Natural killer cell treated with Interleukin-12 subunit alpha and Interleukin-12 subunit beta and Interleukin-15 and Interleukin-18, amount 100 ng/mL, for 72 hours (primary cell): ENCODE measurements around the gene CHRNA1. TPM values are rescaled to one million over a fixed set of nuclear protein-coding genes. Genes with fewer than 3 reads are reported as not detected.

ENCODE experiments used
- ATAC-seq, 2 donors: fragments of 150-1000 bp; cut with Tn5 transposase in 1 of 2; sonication (Bioruptor Pico), chemical (Tn5 transposase) in 1 of 2; 2 replicates each; pipeline ENCODE4 v1.10.0; 2021
- DNase-seq: peaks from one replicate; pipeline ENCODE4 v3.0.0; 2022; ENCODE audit warnings: low spot score
- H3K27ac Mint-ChIP-seq, 2 donors: 1 replicate in 1 of 2; 2 replicates in 1 of 2; pipeline ENCODE4 v1.8.0; 2022; ENCODE audit warnings: mixed read lengths in 2 of 2, mild to moderate bottlenecking in 1 of 2, moderate library complexity in 1 of 2
- H3K27me3 Mint-ChIP-seq, 2 donors: 1 replicate in 1 of 2; 2 replicates in 1 of 2; pipeline ENCODE4 v1.8.0; 2022; ENCODE audit warnings: mixed read lengths in 2 of 2
- H3K36me3 Mint-ChIP-seq: one replicate; pipeline ENCODE4 v1.8.0; 2022; ENCODE audit warnings: mixed read lengths
- H3K4me1 Mint-ChIP-seq, 2 donors: 1 replicate in 1 of 2; 2 replicates in 1 of 2; pipeline ENCODE4 v1.8.0; 2022; ENCODE audit warnings: low read depth in 2 of 2, mixed read lengths in 2 of 2, mild to moderate bottlenecking in 1 of 2
- H3K4me3 Mint-ChIP-seq: one replicate; pipeline ENCODE4 v1.8.0; 2022; ENCODE audit warnings: mixed read lengths
- H3K9me3 Mint-ChIP-seq: 2 replicates; pipeline ENCODE4 v1.8.0; 2022; ENCODE audit warnings: mixed read lengths
- total RNA-seq, 2 donors: library from RNA; stranded (reverse); gene quantifications; one replicate each; pipeline ENCODE4 v1.2.3, GENCODE V29; 2022

Gene CHRNA1
- total RNA-seq, 2 donors from 2014 or later = not detected

DNA sequence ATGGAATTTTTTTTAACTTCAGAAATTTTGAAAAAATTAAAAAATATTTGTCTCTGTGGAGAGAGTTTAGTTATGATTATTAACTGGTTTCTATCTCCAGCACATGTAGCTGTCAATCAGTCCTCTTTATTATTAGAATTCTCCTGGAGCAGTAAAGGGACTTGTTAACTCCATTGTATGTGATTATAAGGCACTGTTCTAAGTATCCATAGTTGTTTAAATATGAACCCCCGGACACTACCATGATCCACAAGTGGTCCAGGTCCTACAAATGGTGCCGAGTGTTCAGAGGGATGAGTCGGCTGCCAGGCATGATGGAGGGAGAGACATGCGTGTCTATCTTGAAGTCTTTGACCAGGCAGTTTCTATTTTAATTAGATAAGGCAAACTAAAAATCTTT lies 492 bp downstream of the CHRNA1 start:
- H3K9me3 Mint-ChIP-seq = no peaks in the 10 kb centered on the region
- no peak overlapping the region for H3K27ac Mint-ChIP-seq
- H3K4me1 Mint-ChIP-seq = no peaks in the 10 kb centered on the region
- DNase-seq = no peak
- no peaks in the 10 kb centered on the region for H3K36me3 Mint-ChIP-seq
- H3K4me3 Mint-ChIP-seq = no peak overlapping the region
- no peak for ATAC-seq
- peaks cover 8 to 13% of the 10 kb centered on the region in 2 donors for H3K27me3 Mint-ChIP-seq

DNA sequence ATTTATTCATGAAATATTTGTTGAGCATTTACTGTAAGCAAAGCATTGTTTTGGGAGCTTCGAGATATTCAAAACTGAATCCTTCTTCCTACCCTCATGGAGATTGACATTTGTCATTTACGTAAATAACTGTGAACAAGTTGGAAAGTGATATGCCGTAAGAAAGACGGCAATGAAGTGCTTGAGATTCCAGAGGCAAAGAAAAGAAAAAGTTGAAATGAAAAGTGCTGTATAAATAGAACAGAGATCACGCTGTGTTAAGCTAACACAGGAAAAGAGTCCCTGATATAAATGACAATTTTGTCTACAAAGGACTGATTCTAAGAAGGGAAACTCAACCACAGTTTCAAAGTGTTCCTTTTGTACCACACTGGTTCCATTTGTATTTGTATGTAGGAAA lies 1.8 kb downstream of the CHRNA1 start:
- no peaks in the 10 kb centered on the region for H3K36me3 Mint-ChIP-seq
- no peaks in the 10 kb centered on the region for H3K4me1 Mint-ChIP-seq
- ATAC-seq = no peak
- no peak overlapping the region for H3K4me3 Mint-ChIP-seq
- H3K27me3 Mint-ChIP-seq = peaks cover 6 to 8% of the 10 kb centered on the region in 2 donors
- no peak overlapping the region for H3K27ac Mint-ChIP-seq
- DNase-seq = no peak
- H3K9me3 Mint-ChIP-seq = no peaks in the 10 kb centered on the region

DNA sequence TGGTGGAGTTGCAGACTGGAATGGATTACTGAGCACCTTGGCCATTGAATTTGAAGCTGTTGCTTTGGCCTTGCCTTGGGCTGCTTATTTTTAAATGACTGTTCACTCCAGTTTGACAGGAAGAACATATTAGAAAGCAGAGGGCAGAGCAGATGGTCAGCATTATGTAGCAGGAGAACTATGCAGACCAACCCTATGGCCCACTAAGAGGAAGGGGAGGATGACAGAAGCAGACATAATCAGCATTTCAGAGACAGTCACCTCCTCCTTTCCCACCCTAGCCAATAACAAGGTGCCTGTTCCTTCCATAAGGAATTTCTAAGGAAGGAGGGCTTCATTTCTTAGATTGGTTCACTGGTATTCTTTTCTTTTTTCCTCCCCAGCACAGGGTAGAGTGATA lies 2.4 kb downstream of the CHRNA1 start:
- Mint-ChIP-seq H3K9me3 (no peaks in the 10 kb centered on the region), H3K36me3 (no peaks in the 10 kb centered on the region), H3K4me1 (no peaks in the 10 kb centered on the region), H3K4me3 (no peak overlapping the region), H3K27me3 (peaks cover 0 to 5% of the 10 kb centered on the region in 2 donors), H3K27ac (no peak overlapping the region)
- ATAC-seq (no peak), DNase-seq (no peak)

DNA sequence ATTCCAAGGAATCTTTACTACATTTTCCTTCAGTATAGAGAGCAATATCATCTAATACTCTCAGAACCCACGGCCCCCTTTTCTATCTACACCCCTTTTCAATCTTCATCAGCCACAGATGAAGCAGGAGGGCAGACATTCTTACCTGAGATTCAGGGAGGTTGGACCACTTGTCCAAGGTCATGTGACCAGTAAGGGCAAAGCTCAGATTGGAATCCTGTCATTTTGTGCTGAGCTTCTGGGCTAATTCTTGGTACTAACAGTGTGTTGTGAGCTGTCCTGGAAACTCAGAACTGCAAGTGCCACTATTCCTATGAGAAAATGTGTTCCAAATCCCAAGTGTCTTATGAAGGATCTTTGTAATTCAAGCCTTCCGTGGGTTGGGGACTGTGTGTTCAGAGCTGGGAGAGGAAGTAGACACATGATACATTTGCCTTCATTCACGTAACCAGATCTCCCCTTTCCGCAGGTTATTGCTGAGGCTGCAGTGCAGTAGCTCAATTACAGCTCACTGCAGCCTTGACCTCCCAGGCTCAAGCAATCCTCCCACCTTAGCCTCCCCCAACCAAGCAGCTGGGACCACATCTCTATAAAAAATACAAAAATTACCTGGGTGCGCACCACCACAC lies 3.3 kb downstream of the CHRNA1 start:
- H3K36me3 Mint-ChIP-seq = no peaks in the 10 kb centered on the region
- DNase-seq = no peak
- ATAC-seq = no peak
- no peaks in the 10 kb centered on the region for H3K4me1 Mint-ChIP-seq
- no peak overlapping the region for H3K27ac Mint-ChIP-seq
- H3K27me3 Mint-ChIP-seq = peaks cover 0 to 5% of the 10 kb centered on the region in 2 donors
- H3K9me3 Mint-ChIP-seq = no peaks in the 10 kb centered on the region
- H3K4me3 Mint-ChIP-seq = no peak overlapping the region

DNA sequence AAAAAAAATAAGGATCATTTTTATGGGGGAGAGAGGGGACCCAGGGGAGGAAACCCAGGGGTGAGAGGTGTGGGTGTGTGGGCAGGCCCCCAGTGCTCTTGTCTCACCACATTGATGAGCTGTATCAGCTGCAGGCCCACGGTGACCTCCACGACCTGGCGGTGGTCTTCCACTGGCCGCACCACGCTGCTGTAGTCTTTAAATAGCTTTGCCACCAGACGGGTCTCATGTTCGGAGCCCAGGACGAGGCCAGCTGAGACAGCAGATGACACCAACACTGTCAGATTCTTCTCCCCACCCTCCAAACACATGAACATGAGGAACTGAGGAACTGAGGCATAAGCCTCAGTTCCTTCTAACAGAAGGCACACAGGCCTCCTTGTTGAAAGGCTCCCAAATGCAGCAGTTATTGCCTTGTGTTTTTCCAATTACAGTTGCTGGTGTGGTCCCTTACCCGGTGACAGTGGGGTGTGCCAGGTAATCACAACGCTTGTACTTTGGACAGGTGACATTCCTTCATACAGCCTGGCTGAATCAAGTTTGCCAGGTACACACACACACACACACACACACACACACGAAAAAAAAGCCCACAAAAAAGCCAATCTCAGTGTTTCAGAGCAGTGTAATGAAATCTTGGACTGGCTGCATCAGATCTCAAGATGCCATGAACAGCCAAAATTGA lies 4.7 kb downstream of the CHRNA1 start:
- no peaks in the 10 kb centered on the region for H3K9me3 Mint-ChIP-seq
- H3K27me3 Mint-ChIP-seq = peaks cover 0 to 5% of the 10 kb centered on the region in 2 donors
- no peak overlapping the region for H3K4me3 Mint-ChIP-seq
- H3K4me1 Mint-ChIP-seq = no peaks in the 10 kb centered on the region
- H3K36me3 Mint-ChIP-seq = no peaks in the 10 kb centered on the region
- ATAC-seq = no peak
- no peak for DNase-seq
- no peak overlapping the region for H3K27ac Mint-ChIP-seq

DNA sequence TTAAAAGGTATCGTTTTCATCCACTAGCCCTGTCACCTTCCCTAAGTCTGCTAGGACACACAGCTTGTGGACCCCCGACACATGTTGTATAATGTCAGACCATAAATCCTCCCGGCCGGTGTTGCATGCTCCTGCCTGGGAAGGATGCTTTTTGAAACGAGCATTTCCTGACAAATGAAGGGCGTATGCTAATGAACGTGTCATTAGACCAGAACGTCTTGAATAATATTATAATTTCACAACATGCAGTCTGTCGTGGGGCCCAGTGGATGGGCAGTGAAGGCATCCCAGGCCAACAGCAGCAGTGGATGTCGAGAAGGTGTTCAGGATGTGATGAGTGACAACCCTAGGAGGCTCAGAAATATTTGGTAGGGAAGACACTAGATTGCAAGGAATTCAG lies 7.5 kb downstream of the CHRNA1 start:
- peaks cover 0 to 4% of the 10 kb centered on the region in 2 donors for H3K27me3 Mint-ChIP-seq

DNA sequence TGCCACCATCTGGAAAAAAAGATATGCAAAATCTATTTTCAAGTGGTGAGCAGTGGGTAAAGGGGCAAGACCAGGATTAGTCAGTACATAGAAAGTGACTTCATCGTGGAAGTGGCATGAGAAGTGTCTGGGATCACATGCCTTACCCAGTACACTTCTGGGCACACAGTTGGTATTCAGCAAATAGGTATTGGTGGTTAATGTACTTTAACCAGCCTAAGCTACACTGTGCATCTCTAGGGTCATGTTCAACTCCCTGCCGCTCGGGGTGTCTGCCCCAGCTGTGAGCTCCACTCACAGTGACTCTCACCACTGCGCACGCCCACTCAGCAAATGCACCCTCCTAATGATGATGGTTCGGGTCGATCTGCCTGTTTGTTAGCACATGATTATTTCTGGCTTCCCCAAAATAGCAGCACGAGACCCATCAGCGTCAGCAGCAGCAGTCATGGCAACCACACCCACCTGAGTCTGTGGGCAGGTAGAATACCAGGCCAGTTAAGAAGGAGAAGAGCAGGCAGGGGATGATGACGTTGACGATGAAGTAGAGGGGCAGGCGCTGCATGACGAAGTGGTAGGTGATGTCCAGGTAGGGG lies 11.1 kb downstream of the CHRNA1 start:
- ATAC-seq (peak; percentile 53 to 59), DNase-seq (no peak)
- Mint-ChIP-seq H3K4me3 (peak overlapping the region; percentile 82), H3K27ac (peak overlapping the region; percentile 84 to 85), H3K27me3 (no peaks in the 10 kb centered on the region), H3K9me3 (no peaks in the 10 kb centered on the region), H3K4me1 (peaks cover 29 to 40% of the 10 kb centered on the region in 2 donors), H3K36me3 (no peaks in the 10 kb centered on the region)

More for the DNA sequence above, 7.5 kb downstream of the CHRNA1 start:
- Mint-ChIP-seq H3K4me3 (no peak overlapping the region), H3K9me3 (no peaks in the 10 kb centered on the region), H3K36me3 (no peaks in the 10 kb centered on the region), H3K27ac (no peak overlapping the region), H3K4me1 (peaks cover 12 to 13% of the 10 kb centered on the region in 2 donors)
- DNase-seq = no peak
- no peak for ATAC-seq

DNA sequence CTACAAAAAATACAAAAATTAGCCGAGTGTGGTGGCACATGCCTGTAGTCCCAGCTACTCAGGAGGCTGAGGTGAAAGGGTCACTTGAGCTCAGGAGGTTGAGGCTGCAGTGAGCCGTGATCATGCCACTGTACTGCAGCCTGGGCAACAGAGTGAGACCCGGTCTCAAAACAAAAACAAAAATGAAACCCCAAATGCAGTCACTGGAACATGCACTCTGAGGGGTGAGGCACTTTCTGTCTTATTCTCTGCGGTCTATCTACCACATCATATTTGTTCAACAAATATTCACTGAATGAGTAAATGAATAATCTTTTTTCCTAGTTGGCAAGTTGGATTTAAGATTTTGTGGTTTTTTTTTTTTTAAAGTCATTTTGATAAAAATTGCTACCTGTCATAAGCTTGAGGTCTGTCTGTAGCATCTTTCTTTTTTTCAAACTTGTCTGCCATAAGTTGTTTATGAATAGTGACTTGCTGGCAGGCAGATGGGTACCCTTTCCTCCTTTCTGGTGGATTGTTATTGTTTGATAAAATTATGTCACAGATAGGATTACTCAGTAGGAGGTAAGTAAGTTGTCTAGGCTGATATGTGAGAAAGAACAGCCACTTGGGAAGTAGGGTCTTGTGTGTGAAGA lies 11.8 kb downstream of the CHRNA1 start:
- Mint-ChIP-seq H3K4me1 (peaks cover 29 to 40% of the 10 kb centered on the region in 2 donors), H3K36me3 (no peaks in the 10 kb centered on the region), H3K27me3 (no peaks in the 10 kb centered on the region), H3K27ac (peak overlapping the region; percentile 84 to 85), H3K9me3 (no peaks in the 10 kb centered on the region), H3K4me3 (peak overlapping the region; percentile 82)
- DNase-seq (no peak), ATAC-seq (peak; percentile 77 to 88)

DNA sequence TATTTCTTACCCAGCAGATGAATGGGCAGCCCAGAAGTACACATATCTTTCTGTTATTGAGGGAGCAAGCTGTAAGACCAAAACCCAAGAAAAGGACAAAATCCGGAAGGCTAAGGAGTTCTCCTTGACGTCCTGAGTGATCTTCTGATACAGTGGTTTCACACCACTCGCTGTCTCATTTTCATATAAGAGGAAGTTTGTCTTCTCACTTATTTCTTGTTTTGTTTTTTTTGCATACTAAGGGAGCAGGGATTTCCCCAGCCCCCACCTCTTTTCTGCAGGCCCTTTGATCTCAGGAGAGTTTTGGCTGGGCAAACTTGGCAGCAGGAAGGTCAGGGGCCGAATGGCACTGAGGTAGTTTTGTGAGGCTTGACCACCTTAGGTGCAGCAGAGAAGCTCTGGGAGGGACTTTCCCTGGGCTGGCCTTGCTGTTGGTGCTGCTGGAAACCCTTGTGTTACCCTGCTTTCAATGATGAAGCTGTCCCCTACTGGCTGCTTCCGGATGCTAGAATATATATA lies 13.3 kb downstream of the CHRNA1 start:
- no peak for DNase-seq
- H3K4me3 Mint-ChIP-seq = peak overlapping the region; percentile 87

DNA sequence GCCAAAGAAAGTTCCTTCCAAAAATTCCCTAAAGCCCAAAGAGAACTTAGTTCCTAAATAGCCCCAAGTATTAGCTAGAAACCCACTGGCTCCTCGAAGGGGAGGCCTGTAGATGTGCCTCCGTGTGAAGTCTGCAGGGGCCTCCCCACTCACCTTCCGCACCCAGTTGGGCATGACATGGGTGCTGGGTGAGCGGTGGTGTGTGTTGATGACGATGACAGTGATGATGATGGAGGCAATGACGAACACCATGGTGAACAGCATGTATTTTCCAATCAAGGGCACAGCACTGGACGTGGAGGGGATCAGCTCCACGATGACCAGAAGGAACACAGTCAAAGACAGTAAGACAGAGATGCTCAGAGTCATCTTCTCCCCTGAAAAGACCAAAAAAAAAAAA lies 14.5 kb downstream of the CHRNA1 start:
- Mint-ChIP-seq H3K9me3 (no peaks in the 10 kb centered on the region), H3K27me3 (peaks cover 0 to 3% of the 10 kb centered on the region in 2 donors), H3K4me1 (peaks cover 29 to 40% of the 10 kb centered on the region in 2 donors), H3K27ac (peak overlapping the region; percentile 11 to 85), H3K36me3 (no peaks in the 10 kb centered on the region), H3K4me3 (peak overlapping the region; percentile 87)
- DNase-seq (no peak), ATAC-seq (no peak)

More for the DNA sequence above, 13.3 kb downstream of the CHRNA1 start:
- H3K27me3 Mint-ChIP-seq = peaks cover 0 to 3% of the 10 kb centered on the region in 2 donors
- H3K27ac Mint-ChIP-seq = peak overlapping the region; percentile 71 to 85
- H3K9me3 Mint-ChIP-seq = no peaks in the 10 kb centered on the region
- no peaks in the 10 kb centered on the region for H3K36me3 Mint-ChIP-seq
- ATAC-seq = peak; percentile 66 to 75
- H3K4me1 Mint-ChIP-seq = peaks cover 29 to 40% of the 10 kb centered on the region in 2 donors

DNA sequence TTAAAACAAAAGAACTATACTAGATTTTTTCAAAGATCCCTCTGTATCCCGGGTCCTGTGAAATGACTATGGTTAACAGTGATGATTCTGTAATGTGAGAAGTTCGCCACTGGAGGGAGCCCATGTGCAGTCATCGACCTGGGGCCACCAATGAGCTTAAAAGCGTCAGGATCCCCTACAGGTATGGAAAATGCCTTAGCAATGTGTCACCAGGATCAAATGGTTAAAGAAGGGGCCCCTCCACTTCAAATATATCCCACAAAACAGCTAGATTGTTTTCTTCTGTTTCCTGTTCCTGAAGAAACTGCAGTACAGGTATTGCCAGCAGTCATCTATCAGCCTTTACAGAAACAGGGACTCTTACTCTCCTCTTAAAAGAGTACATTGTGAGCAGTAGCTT lies 15.3 kb downstream of the CHRNA1 start:
- ATAC-seq (peak in 1 of 2 donors; percentile 61), DNase-seq (no peak)
- H3K4me1 Mint-ChIP-seq = peaks cover 29 to 40% of the 10 kb centered on the region in 2 donors
- peaks cover 0 to 4% of the 10 kb centered on the region in 2 donors for H3K27me3 Mint-ChIP-seq
- H3K9me3 Mint-ChIP-seq = no peaks in the 10 kb centered on the region
- no peak overlapping the region for H3K4me3 Mint-ChIP-seq
- H3K36me3 Mint-ChIP-seq = no peaks in the 10 kb centered on the region
- peak overlapping the region in 1 of 2 donors; percentile 11 for H3K27ac Mint-ChIP-seq

DNA sequence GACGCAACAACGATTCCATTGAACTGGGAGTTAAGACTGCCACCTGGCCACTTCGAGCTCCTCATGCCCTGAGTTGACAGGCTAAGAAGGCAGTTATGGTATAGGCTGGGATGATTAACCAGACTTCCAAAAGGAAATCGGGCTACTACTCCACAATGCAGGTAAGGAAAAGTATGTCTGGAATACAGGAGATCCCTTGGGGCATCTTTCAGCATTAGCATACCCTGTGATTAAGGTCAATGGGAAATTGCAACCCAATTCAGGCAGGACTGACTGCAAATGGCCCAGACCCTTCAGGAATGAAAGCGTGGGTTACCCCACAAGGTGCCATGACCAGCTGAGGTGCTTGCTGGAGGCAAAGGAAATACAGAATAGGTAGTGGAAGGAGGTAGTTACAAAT lies 19.1 kb downstream of the CHRNA1 start:
- no peak overlapping the region for H3K27ac Mint-ChIP-seq
- no peaks in the 10 kb centered on the region for H3K9me3 Mint-ChIP-seq
- peaks cover 15% of the 10 kb centered on the region in 2 donors for H3K27me3 Mint-ChIP-seq
- H3K4me1 Mint-ChIP-seq = peaks cover 6 to 14% of the 10 kb centered on the region in 2 donors
- H3K36me3 Mint-ChIP-seq = no peaks in the 10 kb centered on the region
- ATAC-seq = no peak
- H3K4me3 Mint-ChIP-seq = no peak overlapping the region
- no peak for DNase-seq

DNA sequence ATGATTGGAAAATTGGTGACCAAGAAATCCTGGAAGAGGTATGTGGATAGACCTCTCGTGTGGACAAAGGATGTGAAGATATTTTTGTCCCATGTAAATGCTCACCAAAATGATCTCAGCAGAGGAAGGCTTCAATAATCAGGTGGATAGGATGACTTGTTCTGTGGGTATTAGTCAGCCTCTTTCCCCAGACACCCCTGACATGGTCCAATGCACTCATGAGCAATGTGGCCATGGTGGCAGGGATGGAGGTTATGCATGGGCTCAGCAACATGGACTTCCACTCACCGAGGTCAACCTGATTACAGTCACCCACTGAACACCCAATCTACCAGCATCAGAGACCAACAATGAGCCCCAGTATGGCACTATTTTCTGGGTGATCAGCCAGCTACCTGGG lies 20.2 kb downstream of the CHRNA1 start:
- ATAC-seq = no peak
- DNase-seq = no peak
- H3K27ac Mint-ChIP-seq = no peak overlapping the region
- peaks cover 2 to 4% of the 10 kb centered on the region in 2 donors for H3K4me1 Mint-ChIP-seq
- H3K27me3 Mint-ChIP-seq = peaks cover 20 to 21% of the 10 kb centered on the region in 2 donors
- no peaks in the 10 kb centered on the region for H3K9me3 Mint-ChIP-seq
- no peaks in the 10 kb centered on the region for H3K36me3 Mint-ChIP-seq
- H3K4me3 Mint-ChIP-seq = no peak overlapping the region
